SK-N-SH (cell line): ENCODE measurements around the gene ZNF280A. TPM values are rescaled to one million over a fixed set of nuclear protein-coding genes. Genes with fewer than 3 reads are reported as not detected.

ENCODE experiments used
- CTCF ChIA-PET: fragments of 300-600, 350-600 bp; formaldehyde crosslinking; extraction: SDS; loops from one replicate; lab custom pipeline; 2021; lab: Yijun Ruan, JAX
- POLR2A ChIA-PET: fragments of 350-600 bp; sonication (Branson Sonifier 250); formaldehyde crosslinking; extraction: SDS; loops from one replicate; lab custom pipeline; 2020; ENCODE audit warnings: antibody characterized with exemption, inconsistent platforms; lab: Yijun Ruan, JAX
- DNase-seq: peaks from one replicate; pipeline ENCODE4 v3.0.0; 2012
- H2AFZ ChIP-seq: fragments of 200-600 bp; sonication (generic); 2 replicates; pipeline ENCODE4 v1.8.1; 2016; ENCODE audit warnings: antibody characterized with exemption, mild to moderate bottlenecking, low read depth
- H3F3A ChIP-seq: fragments of 200-600 bp; sonication (generic); replicated peaks from 2 replicates; pipeline ENCODE3; 2016; ENCODE audit warnings: antibody characterized with exemption, mild to moderate bottlenecking; ENCODE audit not compliant: insufficient read depth
- H3K27ac ChIP-seq, 2 experiments: fragments of 200-500 bp in 1 of 2; fragments of 200-600 bp in 1 of 2; sonication (Bioruptor generic) in 1 of 2; sonication (generic), shearing (Covaris generic) in 1 of 2; 2 replicates each; pipeline versions ENCODE4 v1.5.1 to v1.6.1; 2014 to 2016; ENCODE audit warnings: low read depth in 2 of 2, inconsistent platforms in 1 of 2, low read length in 1 of 2, mild to moderate bottlenecking in 1 of 2, mixed read lengths in 1 of 2
- H3K27me3 ChIP-seq: fragments of 200-600 bp; sonication (generic), shearing (Covaris generic); 2 replicates; pipeline ENCODE4 v1.6.1; 2016; ENCODE audit warnings: mixed run types; ENCODE audit not compliant: insufficient read depth
- H3K36me3 ChIP-seq, 2 experiments: fragments of 200-500 bp in 1 of 2; fragments of 200-600 bp in 1 of 2; sonication (Bioruptor generic) in 1 of 2; sonication (generic) in 1 of 2; replicated peaks in 1 of 2; 2 replicates each; pipeline versions ENCODE3 to v1.5.1; 2014 to 2016; ENCODE audit warnings: low read length in 1 of 2, mild to moderate bottlenecking in 1 of 2; ENCODE audit not compliant: insufficient read depth in 2 of 2, control insufficient read depth in 1 of 2
- H3K4me1 ChIP-seq, 2 experiments: fragments of 200-500 bp in 1 of 2; fragments of 200-600 bp in 1 of 2; sonication (Bioruptor generic) in 1 of 2; sonication (generic), shearing (Covaris generic) in 1 of 2; 2 replicates each; pipeline versions ENCODE4 v1.5.1 to v1.6.1; 2014 to 2016; ENCODE audit warnings: low read depth in 1 of 2, low read length in 1 of 2, mixed run types in 1 of 2; ENCODE audit not compliant: insufficient read depth in 2 of 2, control insufficient read depth in 1 of 2
- H3K4me2 ChIP-seq: fragments of 200-600 bp; sonication (generic), shearing (Covaris generic); 2 replicates; pipeline ENCODE4 v1.6.1; 2017; ENCODE audit warnings: mixed run types
- H3K4me3 ChIP-seq, 2 experiments: fragments of 200-500 bp in 1 of 2; fragments of 200-600 bp in 1 of 2; sonication (Bioruptor generic) in 1 of 2; sonication (generic), shearing (Covaris generic) in 1 of 2; 2 replicates each; pipeline versions ENCODE4 v1.5.1 to v1.8.1; 2014 to 2016; ENCODE audit warnings: low read depth in 2 of 2, inconsistent platforms in 1 of 2, low read length in 1 of 2, mild to moderate bottlenecking in 1 of 2, mixed read lengths in 1 of 2, moderate library complexity in 1 of 2
- H3K79me2 ChIP-seq: fragments of 200-600 bp; sonication (generic); 2 replicates; pipeline ENCODE4 v1.8.1; 2017; ENCODE audit warnings: mild to moderate bottlenecking; ENCODE audit not compliant: insufficient read depth
- H3K9ac ChIP-seq: fragments of 200-600 bp; sonication (generic); 2 replicates; pipeline ENCODE4 v1.6.1; 2017; ENCODE audit warnings: mixed run types
- H3K9me2 ChIP-seq: fragments of 200-600 bp; sonication (generic); 2 replicates; pipeline ENCODE4 v1.6.1; 2017; ENCODE audit warnings: mixed run types
- H3K9me3 ChIP-seq: fragments of 200-600 bp; sonication (generic); 2 replicates; pipeline ENCODE4 v1.6.1; 2017; ENCODE audit warnings: mixed run types, mild to moderate bottlenecking, moderate library complexity
- H4K20me1 ChIP-seq: fragments of 200-600 bp; sonication (generic); 2 replicates; pipeline ENCODE4 v1.6.1; 2017; ENCODE audit warnings: mild to moderate bottlenecking, mixed run types; ENCODE audit not compliant: insufficient read depth
- ELF1 ChIP-seq: IDR thresholded peaks from 2 replicates; pipeline ENCODE4 v1.4.0; 2012
- EP300 ChIP-seq, 2 experiments: IDR thresholded peaks; 2 replicates each; pipeline versions ENCODE4 v1.4.0 to v1.6.1; 2012; ENCODE audit warnings: borderline replicate concordance in 1 of 2, low read depth in 1 of 2, low read length in 1 of 2
- EZH2phosphoT487 ChIP-seq: fragments of 200-600 bp; sonication (generic); IDR thresholded peaks from 2 replicates; pipeline ENCODE4 v1.6.1; 2017; ENCODE audit warnings: low read depth, mixed run types, mild to moderate bottlenecking, antibody characterized with exemption, moderate library complexity, borderline replicate concordance
- FOXJ3 ChIP-seq: sonication (generic); formaldehyde crosslinking; IDR thresholded peaks from 2 replicates; pipeline ENCODE4 v1.5.1; 2020; ENCODE audit warnings: mild to moderate bottlenecking, missing genetic modification reagents
- FOXM1 ChIP-seq: IDR thresholded peaks from 2 replicates; pipeline ENCODE4 v1.4.0; 2012; ENCODE audit warnings: low read depth, mild to moderate bottlenecking
- GABPA ChIP-seq: IDR thresholded peaks from 2 replicates; pipeline ENCODE4 v1.4.0; 2012; ENCODE audit warnings: low read depth, mild to moderate bottlenecking
- MEF2A ChIP-seq: IDR thresholded peaks from 2 replicates; pipeline ENCODE4 v1.4.0; 2012; ENCODE audit warnings: low read depth, borderline replicate concordance
- NRF1 ChIP-seq: IDR thresholded peaks from 2 replicates; pipeline ENCODE4 v1.6.1; 2012; ENCODE audit warnings: low read depth, mild to moderate bottlenecking, low read length
- RAD21 ChIP-seq: IDR thresholded peaks from 2 replicates; pipeline ENCODE4 v1.6.1; 2012; ENCODE audit warnings: mild to moderate bottlenecking, low read length
- SIN3A ChIP-seq: IDR thresholded peaks from 2 replicates; pipeline ENCODE4 v1.6.1; 2012; ENCODE audit warnings: low read depth, mild to moderate bottlenecking, low read length, moderate library complexity, borderline replicate concordance
- TEAD4 ChIP-seq: IDR thresholded peaks from 2 replicates; pipeline ENCODE4 v1.4.0; 2012; ENCODE audit warnings: mild to moderate bottlenecking, borderline replicate concordance; ENCODE audit not compliant: insufficient read depth
- YY1 ChIP-seq: IDR thresholded peaks from 2 replicates; pipeline ENCODE4 v1.4.0; 2012; ENCODE audit warnings: low read depth, mild to moderate bottlenecking
- WGBS: methylation state at CpG from one replicate; pipeline ENCODE4 v1.1.6; 2017; ENCODE audit warnings: low lambda C conversion rate; 5-methylcytosine and 5-hydroxymethylcytosine counted together
- polyA plus RNA-seq, 3 experiments: library from polyadenylated mRNA; depleted of rRNA; stranded (reverse); fragments of >200 nt; gene quantifications; 2 replicates each; pipeline ENCODE4 v1.2.3, GENCODE V29; 2012
- TF ChIP-seq, protein P1 (sequence below): fragments of 200-600 bp; sonication (generic); IDR thresholded peaks from 2 replicates; pipeline ENCODE4 v1.6.1; 2017; ENCODE audit warnings: antibody characterized with exemption, mild to moderate bottlenecking, moderate library complexity
- TF ChIP-seq, protein P2 (sequence below): IDR thresholded peaks from 2 replicates; pipeline ENCODE4 v1.4.0; 2012; ENCODE audit warnings: low read depth
- TF ChIP-seq, protein P3 (sequence below): IDR thresholded peaks from 2 replicates; pipeline ENCODE4 v1.4.0; 2012; ENCODE audit warnings: low read depth, borderline replicate concordance
- TF ChIP-seq, protein P4 (sequence below): IDR thresholded peaks from 2 replicates; pipeline ENCODE4 v1.4.0; 2012; ENCODE audit warnings: low read depth, borderline replicate concordance
- TF ChIP-seq, protein P5 (sequence below): IDR thresholded peaks from 2 replicates; pipeline ENCODE4; 2012

ZNF280A gene
- polyA plus RNA-seq, 1 of the 3 experiments (the other 2 are of a cell fraction) = not detected

DNA sequence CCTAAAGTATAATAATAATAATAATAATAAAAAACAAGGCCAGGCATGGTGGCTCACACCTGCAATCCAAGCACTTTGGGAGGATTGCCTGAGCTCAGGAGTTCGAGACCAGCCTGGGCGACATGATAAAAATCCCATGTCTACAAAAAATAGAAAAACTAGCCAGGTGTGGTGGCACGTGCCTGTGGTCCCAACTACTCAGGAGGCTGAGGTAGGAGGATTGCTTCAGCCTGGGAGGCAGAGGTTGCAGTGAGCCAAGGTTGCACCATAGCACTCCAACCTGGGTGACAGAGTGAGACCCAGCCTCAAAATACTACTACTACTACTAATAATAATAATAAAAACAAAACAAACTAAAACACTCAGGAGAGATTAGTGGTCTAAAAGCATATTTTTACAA, 15.6 kb upstream of the ZNF280A start:
- no peak for DNase-seq
- Histone ChIP-seq H3K36me3 (no peaks in the 10 kb centered on the region), H2AFZ (no peak overlapping the region), H3K27me3 (no peaks in the 10 kb centered on the region), H3K4me3 (no peak overlapping the region), H3K27ac (no peak overlapping the region), H3K9me3 (no peaks in the 10 kb centered on the region), H3F3A (no peaks in the 10 kb centered on the region), H3K4me2 (no peak overlapping the region), H3K79me2 (no peaks in the 10 kb centered on the region), H3K9me2 (no peaks in the 10 kb centered on the region), H3K4me1 (no peaks in the 10 kb centered on the region), H4K20me1 (no peaks in the 10 kb centered on the region), H3K9ac (no peak overlapping the region)
- CTCF ChIA-PET = interaction anchor here (0.9 to 2.2 kb wide), 3 partner anchors 19 to 71 kb away, joined by 3 to 10 read pairs (median 5); no protein-coding TSS in a partner anchor
- 56% methylated on average over 3 of the region's 3 CpGs for WGBS
- POLR2A ChIA-PET = no interaction called here
- TF ChIP-seq GABPA (no peak), SIN3A (no peak), TEAD4 (no peak), EP300 (IDR thresholded peaks at IDR 0.05; ENCODE audit: borderline replicate concordance in 1 of 2, low read depth in 1 of 2, low read length in 1 of 2) (no peak), NRF1 (no peak), ELF1 (no peak), EZH2phosphoT487 (no peak), YY1 (no peak), FOXM1 (no peak), FOXJ3 (CRISPR knock-in tag) (no peak), MEF2A (no peak), RAD21 (no peak)
- TF ChIP-seq, protein P1, sequence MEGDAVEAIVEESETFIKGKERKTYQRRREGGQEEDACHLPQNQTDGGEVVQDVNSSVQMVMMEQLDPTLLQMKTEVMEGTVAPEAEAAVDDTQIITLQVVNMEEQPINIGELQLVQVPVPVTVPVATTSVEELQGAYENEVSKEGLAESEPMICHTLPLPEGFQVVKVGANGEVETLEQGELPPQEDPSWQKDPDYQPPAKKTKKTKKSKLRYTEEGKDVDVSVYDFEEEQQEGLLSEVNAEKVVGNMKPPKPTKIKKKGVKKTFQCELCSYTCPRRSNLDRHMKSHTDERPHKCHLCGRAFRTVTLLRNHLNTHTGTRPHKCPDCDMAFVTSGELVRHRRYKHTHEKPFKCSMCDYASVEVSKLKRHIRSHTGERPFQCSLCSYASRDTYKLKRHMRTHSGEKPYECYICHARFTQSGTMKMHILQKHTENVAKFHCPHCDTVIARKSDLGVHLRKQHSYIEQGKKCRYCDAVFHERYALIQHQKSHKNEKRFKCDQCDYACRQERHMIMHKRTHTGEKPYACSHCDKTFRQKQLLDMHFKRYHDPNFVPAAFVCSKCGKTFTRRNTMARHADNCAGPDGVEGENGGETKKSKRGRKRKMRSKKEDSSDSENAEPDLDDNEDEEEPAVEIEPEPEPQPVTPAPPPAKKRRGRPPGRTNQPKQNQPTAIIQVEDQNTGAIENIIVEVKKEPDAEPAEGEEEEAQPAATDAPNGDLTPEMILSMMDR = no peak
- TF ChIP-seq, protein P2, sequence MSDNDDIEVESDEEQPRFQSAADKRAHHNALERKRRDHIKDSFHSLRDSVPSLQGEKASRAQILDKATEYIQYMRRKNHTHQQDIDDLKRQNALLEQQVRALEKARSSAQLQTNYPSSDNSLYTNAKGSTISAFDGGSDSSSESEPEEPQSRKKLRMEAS = no peak
- TF ChIP-seq, protein P3, sequence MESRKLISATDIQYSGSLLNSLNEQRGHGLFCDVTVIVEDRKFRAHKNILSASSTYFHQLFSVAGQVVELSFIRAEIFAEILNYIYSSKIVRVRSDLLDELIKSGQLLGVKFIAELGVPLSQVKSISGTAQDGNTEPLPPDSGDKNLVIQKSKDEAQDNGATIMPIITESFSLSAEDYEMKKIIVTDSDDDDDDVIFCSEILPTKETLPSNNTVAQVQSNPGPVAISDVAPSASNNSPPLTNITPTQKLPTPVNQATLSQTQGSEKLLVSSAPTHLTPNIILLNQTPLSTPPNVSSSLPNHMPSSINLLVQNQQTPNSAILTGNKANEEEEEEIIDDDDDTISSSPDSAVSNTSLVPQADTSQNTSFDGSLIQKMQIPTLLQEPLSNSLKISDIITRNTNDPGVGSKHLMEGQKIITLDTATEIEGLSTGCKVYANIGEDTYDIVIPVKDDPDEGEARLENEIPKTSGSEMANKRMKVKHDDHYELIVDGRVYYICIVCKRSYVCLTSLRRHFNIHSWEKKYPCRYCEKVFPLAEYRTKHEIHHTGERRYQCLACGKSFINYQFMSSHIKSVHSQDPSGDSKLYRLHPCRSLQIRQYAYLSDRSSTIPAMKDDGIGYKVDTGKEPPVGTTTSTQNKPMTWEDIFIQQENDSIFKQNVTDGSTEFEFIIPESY = no peak
- TF ChIP-seq, protein P4, sequence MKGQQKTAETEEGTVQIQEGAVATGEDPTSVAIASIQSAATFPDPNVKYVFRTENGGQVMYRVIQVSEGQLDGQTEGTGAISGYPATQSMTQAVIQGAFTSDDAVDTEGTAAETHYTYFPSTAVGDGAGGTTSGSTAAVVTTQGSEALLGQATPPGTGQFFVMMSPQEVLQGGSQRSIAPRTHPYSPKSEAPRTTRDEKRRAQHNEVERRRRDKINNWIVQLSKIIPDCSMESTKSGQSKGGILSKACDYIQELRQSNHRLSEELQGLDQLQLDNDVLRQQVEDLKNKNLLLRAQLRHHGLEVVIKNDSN = no peak
- TF ChIP-seq, protein P5, sequence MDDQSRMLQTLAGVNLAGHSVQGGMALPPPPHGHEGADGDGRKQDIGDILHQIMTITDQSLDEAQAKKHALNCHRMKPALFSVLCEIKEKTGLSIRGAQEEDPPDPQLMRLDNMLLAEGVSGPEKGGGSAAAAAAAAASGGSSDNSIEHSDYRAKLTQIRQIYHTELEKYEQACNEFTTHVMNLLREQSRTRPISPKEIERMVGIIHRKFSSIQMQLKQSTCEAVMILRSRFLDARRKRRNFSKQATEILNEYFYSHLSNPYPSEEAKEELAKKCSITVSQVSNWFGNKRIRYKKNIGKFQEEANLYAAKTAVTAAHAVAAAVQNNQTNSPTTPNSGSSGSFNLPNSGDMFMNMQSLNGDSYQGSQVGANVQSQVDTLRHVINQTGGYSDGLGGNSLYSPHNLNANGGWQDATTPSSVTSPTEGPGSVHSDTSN = no peak
